ENCODE data around the gene SASH1.
"Not testable (repeated sequence)": the region's sequence is repeated elsewhere in the genome, so short reads cannot be mapped to it uniquely, and the experiment has no call there.

SASH1 gene

DNA sequence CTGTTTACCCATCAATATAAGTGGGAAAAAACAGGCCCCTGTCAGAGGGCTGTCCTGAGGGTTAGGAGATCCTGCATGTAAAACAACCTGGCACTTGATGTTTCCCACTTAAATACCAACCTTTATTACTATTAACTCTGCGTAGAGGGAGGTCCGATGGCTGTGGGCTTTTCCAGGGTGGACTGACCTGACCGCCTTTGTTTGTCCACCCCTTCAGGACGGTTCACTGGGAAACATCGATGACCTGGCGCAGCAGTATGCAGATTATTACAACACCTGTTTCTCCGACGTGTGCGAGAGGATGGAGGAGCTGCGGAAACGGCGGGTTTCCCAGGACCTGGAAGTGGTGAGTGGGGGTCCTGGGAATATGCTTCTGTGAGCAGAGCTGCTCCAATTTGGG, 47.3 kb downstream of the SASH1 start:
- no peak for DNase-seq (ENCODE audit: low read depth)
- Histone ChIP-seq H3K27me3 (replicated peaks; ENCODE audit: control insufficient read depth, insufficient read depth, low read length) (no peaks in the 10 kb centered on the region), H3K4me3 (ENCODE audit: low read length) (no peak overlapping the region), H3K9ac (ENCODE audit: low read length) (no peak overlapping the region), H3K9me3 (ENCODE audit: control insufficient read depth, low read length) (no peaks in the 10 kb centered on the region), H3K4me1 (ENCODE audit: control insufficient read depth, insufficient read depth, low read length) (peaks cover 23% of the 10 kb centered on the region), H3K36me3 (ENCODE audit: control insufficient read depth, insufficient read depth, low read length, severe bottlenecking) (peaks cover 11% of the 10 kb centered on the region)

DNA sequence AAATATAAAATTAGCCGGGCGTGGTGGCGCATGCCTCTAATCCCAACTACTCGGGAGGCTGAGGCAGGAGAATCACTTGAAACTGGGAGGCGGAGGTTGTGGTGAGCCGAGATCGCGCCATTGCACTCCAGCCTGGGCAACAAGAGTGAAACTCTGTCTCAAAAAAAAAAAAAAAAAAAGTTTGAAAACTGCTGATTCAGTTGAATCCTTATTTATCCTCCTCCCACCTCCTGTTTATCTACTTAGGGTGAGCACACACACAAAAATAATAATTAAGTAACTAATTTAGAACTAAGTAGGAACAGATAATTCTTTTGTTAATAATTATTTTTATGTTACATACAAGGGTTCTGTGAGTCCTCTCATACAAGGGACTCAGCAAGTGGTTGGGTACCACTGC, 49.5 kb downstream of the SASH1 start:
- not testable (repeated sequence) for DNase-seq (ENCODE audit: low read depth); H3K4me3 ChIP-seq (ENCODE audit: low read length); H3K27me3 ChIP-seq (replicated peaks; ENCODE audit: control insufficient read depth, insufficient read depth, low read length); H3K9ac ChIP-seq (ENCODE audit: low read length); H3K9me3 ChIP-seq (ENCODE audit: control insufficient read depth, low read length)
- Histone ChIP-seq H3K4me1 (ENCODE audit: control insufficient read depth, insufficient read depth, low read length) (peaks cover 24% of the 10 kb centered on the region), H3K36me3 (ENCODE audit: control insufficient read depth, insufficient read depth, low read length, severe bottlenecking) (peaks cover 11% of the 10 kb centered on the region)

DNA sequence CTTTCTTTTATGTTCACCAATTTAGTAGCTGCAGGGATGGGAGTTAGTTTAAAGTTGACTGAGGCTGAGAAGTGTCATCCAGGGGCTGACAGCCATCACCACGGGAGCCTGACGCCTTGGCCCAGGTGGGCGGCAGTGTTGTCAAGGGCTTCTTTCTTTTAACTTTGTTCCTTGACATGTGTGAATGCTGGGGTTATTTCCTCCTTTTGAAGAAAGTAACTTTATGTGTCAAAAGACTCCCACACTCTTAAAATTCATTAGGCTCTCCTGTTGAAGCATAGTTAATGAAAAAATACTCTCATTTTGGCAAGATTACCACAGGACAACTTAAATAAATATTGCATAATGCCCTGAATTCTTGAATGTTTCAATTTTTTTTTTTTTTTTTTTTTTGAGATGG, 50.0 kb downstream of the SASH1 start:
- no peaks in the 10 kb centered on the region for H3K27me3 ChIP-seq (replicated peaks; ENCODE audit: control insufficient read depth, insufficient read depth, low read length)
- peak; percentile 46 for DNase-seq (ENCODE audit: low read depth)

DNA sequence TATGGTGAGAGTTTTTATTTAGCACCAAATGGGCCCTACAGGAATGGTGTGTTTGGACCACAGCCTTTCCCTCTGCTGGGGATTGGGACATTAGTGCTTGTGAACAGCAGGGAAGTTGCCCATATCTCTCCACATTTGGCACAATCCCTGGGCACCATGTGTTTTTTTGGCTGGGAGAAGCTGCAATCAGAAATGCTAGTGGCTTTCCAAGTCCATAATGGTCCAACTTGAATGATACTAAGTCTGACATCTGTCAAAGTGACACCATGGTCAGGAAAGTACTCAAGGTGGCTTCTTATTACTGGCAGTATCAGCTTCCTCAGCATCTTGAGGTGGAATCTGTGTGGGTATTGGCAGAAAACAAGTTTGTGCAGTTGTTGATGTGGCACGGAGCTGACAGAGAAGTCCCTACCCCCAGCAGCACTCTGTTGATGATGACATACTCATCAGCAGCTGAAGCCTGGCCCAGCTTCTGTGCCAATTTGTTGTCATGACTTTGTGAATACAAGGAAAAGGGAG, 53.0 kb downstream of the SASH1 start:
- H3K36me3 ChIP-seq (ENCODE audit: control insufficient read depth, insufficient read depth, low read length, severe bottlenecking): peaks cover 11% of the 10 kb centered on the region
- no peak overlapping the region for H3K4me3 ChIP-seq (ENCODE audit: low read length)
- H3K4me1 ChIP-seq (ENCODE audit: control insufficient read depth, insufficient read depth, low read length): peaks cover 24% of the 10 kb centered on the region
- no peak for DNase-seq (ENCODE audit: low read depth)
- H3K27me3 ChIP-seq (replicated peaks; ENCODE audit: control insufficient read depth, insufficient read depth, low read length): no peaks in the 10 kb centered on the region
- no peaks in the 10 kb centered on the region for H3K9me3 ChIP-seq (ENCODE audit: control insufficient read depth, low read length)
- no peak overlapping the region for H3K9ac ChIP-seq (ENCODE audit: low read length)

More for the DNA sequence above, 50.0 kb downstream of the SASH1 start:
- Histone ChIP-seq H3K9me3 (ENCODE audit: control insufficient read depth, low read length) (no peaks in the 10 kb centered on the region), H3K9ac (ENCODE audit: low read length) (no peak overlapping the region), H3K36me3 (ENCODE audit: control insufficient read depth, insufficient read depth, low read length, severe bottlenecking) (peaks cover 11% of the 10 kb centered on the region), H3K4me1 (ENCODE audit: control insufficient read depth, insufficient read depth, low read length) (peaks cover 24% of the 10 kb centered on the region), H3K4me3 (ENCODE audit: low read length) (no peak overlapping the region)

DNA sequence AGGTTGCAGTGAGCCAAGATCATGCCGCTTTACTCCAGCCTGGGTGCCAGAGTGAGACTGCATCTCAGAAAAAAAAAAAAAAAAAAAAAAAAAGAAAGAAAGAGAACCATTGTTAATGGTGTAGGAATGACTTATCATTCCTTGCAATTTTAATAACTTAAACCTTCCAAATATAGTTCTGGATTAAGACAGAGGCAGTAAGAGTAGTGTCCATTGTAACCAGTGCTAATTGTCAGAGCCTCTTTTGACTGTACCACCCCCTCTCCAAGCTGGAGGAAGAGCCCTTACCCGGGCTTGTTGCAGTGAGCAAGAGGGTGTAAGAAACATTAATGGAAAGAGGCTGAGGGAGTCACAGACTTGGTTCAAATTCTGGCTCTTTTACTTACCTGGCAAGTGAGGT, 53.8 kb downstream of the SASH1 start:
- no peaks in the 10 kb centered on the region for H3K27me3 ChIP-seq (replicated peaks; ENCODE audit: control insufficient read depth, insufficient read depth, low read length)
- no peak overlapping the region for H3K4me3 ChIP-seq (ENCODE audit: low read length)
- no peaks in the 10 kb centered on the region for H3K9me3 ChIP-seq (ENCODE audit: control insufficient read depth, low read length)
- H3K9ac ChIP-seq (ENCODE audit: low read length): no peak overlapping the region
- DNase-seq (ENCODE audit: low read depth): no peak
- peaks cover 4% of the 10 kb centered on the region for H3K36me3 ChIP-seq (ENCODE audit: control insufficient read depth, insufficient read depth, low read length, severe bottlenecking)
- H3K4me1 ChIP-seq (ENCODE audit: control insufficient read depth, insufficient read depth, low read length): peaks cover 26% of the 10 kb centered on the region

DNA sequence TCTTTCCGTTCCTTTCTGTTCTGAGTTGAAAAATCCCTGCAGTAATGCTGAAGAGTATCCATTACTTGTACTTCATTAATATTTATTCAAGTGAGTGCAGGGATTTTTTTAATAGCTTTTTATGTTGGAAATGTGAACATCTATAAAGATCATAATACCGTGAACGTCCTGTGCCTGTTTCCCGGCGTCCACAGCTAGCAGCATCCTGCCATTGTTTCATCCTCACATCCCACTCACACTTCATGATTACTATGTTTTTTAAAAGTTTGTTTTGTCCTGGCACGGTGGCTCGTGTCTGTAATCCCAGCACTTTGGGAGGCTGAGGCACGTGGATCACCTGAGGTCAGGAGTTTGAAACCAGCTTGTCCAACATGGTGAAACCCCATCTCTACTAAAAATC, 54.3 kb downstream of the SASH1 start:
- no peak overlapping the region for H3K4me3 ChIP-seq (ENCODE audit: low read length)
- no peak overlapping the region for H3K9ac ChIP-seq (ENCODE audit: low read length)
- no peak for DNase-seq (ENCODE audit: low read depth)
- H3K9me3 ChIP-seq (ENCODE audit: control insufficient read depth, low read length): no peaks in the 10 kb centered on the region
- H3K4me1 ChIP-seq (ENCODE audit: control insufficient read depth, insufficient read depth, low read length): peaks cover 31% of the 10 kb centered on the region
- peaks cover 3% of the 10 kb centered on the region for H3K36me3 ChIP-seq (ENCODE audit: control insufficient read depth, insufficient read depth, low read length, severe bottlenecking)
- H3K27me3 ChIP-seq (replicated peaks; ENCODE audit: control insufficient read depth, insufficient read depth, low read length): no peaks in the 10 kb centered on the region

DNA sequence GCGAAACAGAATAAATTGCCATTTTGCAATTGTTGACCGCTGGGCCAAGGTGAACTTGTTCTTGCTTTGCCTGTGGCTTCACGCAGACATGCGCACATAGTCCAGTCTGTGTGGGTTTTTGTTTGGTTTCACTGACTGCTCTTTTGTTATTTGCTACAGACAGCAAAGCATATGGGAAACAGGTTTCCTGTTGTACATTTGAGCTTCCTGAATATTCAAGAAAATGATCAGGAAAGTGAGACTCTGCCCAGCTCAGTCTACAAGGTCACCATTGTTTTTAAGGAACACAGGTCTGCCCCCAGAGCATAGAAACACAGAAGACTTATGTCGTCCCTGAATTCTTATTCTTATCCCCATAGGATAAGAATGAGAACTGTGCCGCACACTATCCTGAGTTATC, 55.6 kb downstream of the SASH1 start:
- no peaks in the 10 kb centered on the region for H3K9me3 ChIP-seq (ENCODE audit: control insufficient read depth, low read length)
- no peaks in the 10 kb centered on the region for H3K27me3 ChIP-seq (replicated peaks; ENCODE audit: control insufficient read depth, insufficient read depth, low read length)
- no peak overlapping the region for H3K4me3 ChIP-seq (ENCODE audit: low read length)
- DNase-seq (ENCODE audit: low read depth): no peak
- no peak overlapping the region for H3K9ac ChIP-seq (ENCODE audit: low read length)
- no peaks in the 10 kb centered on the region for H3K36me3 ChIP-seq (ENCODE audit: control insufficient read depth, insufficient read depth, low read length, severe bottlenecking)
- H3K4me1 ChIP-seq (ENCODE audit: control insufficient read depth, insufficient read depth, low read length): peaks cover 31% of the 10 kb centered on the region

DNA sequence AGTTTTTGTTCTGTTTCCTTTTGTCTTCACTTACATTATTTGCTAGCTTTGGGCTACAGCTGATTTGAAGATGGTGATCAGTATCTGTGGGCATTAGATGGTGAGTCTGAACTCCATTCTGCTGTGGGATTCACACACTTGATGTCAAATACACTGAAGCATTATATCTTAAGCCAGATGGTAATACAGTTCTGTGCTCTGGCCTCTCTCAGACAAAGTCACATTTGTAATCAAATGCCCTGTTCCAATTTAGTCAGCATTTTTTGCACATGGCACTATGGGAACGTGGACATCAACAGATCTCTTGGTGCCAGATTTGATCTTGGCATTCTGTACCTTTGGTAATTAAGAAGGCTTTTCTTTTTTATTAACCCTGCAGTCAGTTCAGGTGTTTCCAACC, 56.0 kb downstream of the SASH1 start:
- no peaks in the 10 kb centered on the region for H3K36me3 ChIP-seq (ENCODE audit: control insufficient read depth, insufficient read depth, low read length, severe bottlenecking)
- H3K4me3 ChIP-seq (ENCODE audit: low read length): no peak overlapping the region
- H3K9ac ChIP-seq (ENCODE audit: low read length): no peak overlapping the region
- no peaks in the 10 kb centered on the region for H3K27me3 ChIP-seq (replicated peaks; ENCODE audit: control insufficient read depth, insufficient read depth, low read length)
- peaks cover 31% of the 10 kb centered on the region for H3K4me1 ChIP-seq (ENCODE audit: control insufficient read depth, insufficient read depth, low read length)
- DNase-seq (ENCODE audit: low read depth): no peak
- H3K9me3 ChIP-seq (ENCODE audit: control insufficient read depth, low read length): no peaks in the 10 kb centered on the region

DNA sequence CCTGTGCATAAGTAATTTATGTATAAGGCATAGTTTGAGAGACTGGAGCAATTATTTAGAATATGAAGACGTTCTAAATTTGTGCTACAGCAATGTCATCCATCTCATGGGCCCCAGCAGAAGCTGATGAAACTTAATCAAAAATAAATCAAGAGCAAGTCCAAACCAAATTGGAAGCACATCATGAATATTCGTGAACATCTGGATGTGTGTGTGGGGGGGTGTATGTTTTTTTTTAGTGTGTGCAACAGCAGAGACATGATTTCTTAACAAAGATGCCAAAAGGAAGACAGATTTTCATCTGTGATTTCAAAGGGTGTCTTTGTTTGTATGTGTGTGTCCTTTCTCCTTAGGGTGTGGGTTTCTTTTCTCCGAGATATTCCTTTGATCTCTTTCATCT, 58.9 kb downstream of the SASH1 start:
- Histone ChIP-seq H3K4me3 (ENCODE audit: low read length) (no peak overlapping the region), H3K9me3 (ENCODE audit: control insufficient read depth, low read length) (no peaks in the 10 kb centered on the region), H3K27me3 (replicated peaks; ENCODE audit: control insufficient read depth, insufficient read depth, low read length) (no peaks in the 10 kb centered on the region), H3K36me3 (ENCODE audit: control insufficient read depth, insufficient read depth, low read length, severe bottlenecking) (no peaks in the 10 kb centered on the region), H3K9ac (ENCODE audit: low read length) (no peak overlapping the region), H3K4me1 (ENCODE audit: control insufficient read depth, insufficient read depth, low read length) (peaks cover 19% of the 10 kb centered on the region)
- no peak for DNase-seq (ENCODE audit: low read depth)

DNA sequence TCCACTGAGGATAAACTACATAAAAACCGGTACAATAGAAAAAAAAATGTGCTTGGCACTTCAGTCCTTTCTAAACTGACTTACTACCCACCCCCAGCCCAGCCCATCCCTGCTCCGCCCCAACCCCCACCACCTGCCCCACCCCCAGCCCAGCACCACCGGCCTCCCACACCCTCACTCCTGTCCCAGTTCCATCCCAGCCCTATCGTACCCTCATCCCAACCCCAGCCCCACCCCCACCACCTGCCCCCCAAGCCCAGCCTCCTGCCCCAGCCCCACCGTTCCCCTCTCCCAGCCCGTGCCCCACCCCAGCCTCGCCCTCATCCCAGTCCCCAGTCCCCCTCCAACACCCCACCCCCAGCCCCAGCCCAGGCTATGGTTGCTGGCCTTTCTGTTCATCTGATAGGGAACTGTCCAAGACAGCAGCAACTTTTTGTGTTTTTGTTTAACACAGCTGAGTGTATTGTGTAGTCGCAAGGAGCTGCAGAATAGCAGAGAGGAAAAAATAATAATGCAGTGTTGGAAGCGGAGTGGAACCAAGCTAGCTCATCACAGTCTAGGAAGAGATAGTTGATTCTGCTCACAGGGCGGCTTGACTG, 61.9 kb downstream of the SASH1 start:
- no peak for DNase-seq (ENCODE audit: low read depth)
- Histone ChIP-seq H3K4me1 (ENCODE audit: control insufficient read depth, insufficient read depth, low read length) (peaks cover 26% of the 10 kb centered on the region), H3K9ac (ENCODE audit: low read length) (no peak overlapping the region), H3K4me3 (ENCODE audit: low read length) (no peak overlapping the region), H3K9me3 (ENCODE audit: control insufficient read depth, low read length) (no peaks in the 10 kb centered on the region), H3K36me3 (ENCODE audit: control insufficient read depth, insufficient read depth, low read length, severe bottlenecking) (no peaks in the 10 kb centered on the region), H3K27me3 (replicated peaks; ENCODE audit: control insufficient read depth, insufficient read depth, low read length) (no peaks in the 10 kb centered on the region)

DNA sequence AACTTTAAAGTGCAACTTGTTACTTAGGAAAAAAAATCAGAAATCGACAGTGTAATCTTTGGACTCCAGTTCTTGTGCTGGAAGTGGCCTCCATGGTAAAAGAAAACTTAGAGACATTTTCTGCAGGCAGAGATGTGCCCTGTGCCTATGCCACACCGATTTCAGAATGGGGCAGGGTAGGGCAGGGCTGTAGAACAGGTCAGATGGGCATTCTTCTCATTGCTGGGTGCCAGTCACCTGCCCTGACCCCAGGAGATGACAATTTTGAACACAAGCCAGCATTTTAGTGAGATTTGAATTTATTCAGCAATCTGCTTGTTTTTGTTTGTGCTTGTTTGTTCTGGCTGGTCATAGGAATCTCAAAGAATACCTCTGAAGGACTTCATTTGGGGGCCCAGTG, 63.3 kb downstream of the SASH1 start:
- no peaks in the 10 kb centered on the region for H3K36me3 ChIP-seq (ENCODE audit: control insufficient read depth, insufficient read depth, low read length, severe bottlenecking)
- no peak overlapping the region for H3K4me3 ChIP-seq (ENCODE audit: low read length)
- no peaks in the 10 kb centered on the region for H3K27me3 ChIP-seq (replicated peaks; ENCODE audit: control insufficient read depth, insufficient read depth, low read length)
- H3K4me1 ChIP-seq (ENCODE audit: control insufficient read depth, insufficient read depth, low read length): peaks cover 26% of the 10 kb centered on the region
- H3K9me3 ChIP-seq (ENCODE audit: control insufficient read depth, low read length): no peaks in the 10 kb centered on the region
- DNase-seq (ENCODE audit: low read depth): no peak
- no peak overlapping the region for H3K9ac ChIP-seq (ENCODE audit: low read length)
